ENCODE data around the gene LMO7. TPM values are rescaled to one million over a fixed set of nuclear protein-coding genes. Genes with fewer than 3 reads are reported as not detected.

The LMO7 gene
- total and polyA plus RNA-seq, 2 experiments from 2014 or later: 47.2 to 105 TPM

DNA sequence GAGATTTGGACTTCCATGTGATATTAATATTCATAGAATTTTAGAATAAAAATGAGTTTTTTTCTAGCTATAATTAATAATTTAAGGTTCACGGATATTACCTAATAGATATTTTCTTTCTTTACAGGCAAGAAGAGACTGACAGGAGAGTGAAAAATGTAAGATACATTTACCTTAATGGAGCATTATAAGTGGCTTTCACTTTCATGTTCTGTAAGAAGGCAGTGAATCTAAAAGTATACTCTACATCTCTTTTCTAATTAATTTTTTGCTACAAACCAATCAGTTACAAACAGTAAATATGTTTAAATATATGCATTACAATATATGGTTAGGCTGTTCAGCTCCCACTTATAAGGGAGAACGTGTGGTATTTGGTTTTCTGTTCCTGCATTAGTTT is 159.1 kb downstream of the LMO7 start:
- 92% methylated on average over 2 of the region's 2 CpGs for WGBS (ENCODE audit: low lambda C conversion rate, missing lambda C conversion rate)
- H3K9me2 ChIP-seq (replicated peaks; ENCODE audit: insufficient read depth): no peaks in the 10 kb centered on the region
- H3K4me1 ChIP-seq (ENCODE audit: insufficient read depth): peaks cover 18% of the 10 kb centered on the region
- H4K20me1 ChIP-seq (ENCODE audit: insufficient read depth, poor library complexity, severe bottlenecking): no peaks in the 10 kb centered on the region
- no peaks in the 10 kb centered on the region for H3K9me3 ChIP-seq (ENCODE audit: low read depth)
- DNase-seq (ENCODE audit: low spot score): no peak
- TF ChIP-seq EZH2 (IDR thresholded peaks at IDR 0.05; ENCODE audit: borderline replicate concordance) (no peak), EZH2phosphoT487 (IDR thresholded peaks at IDR 0.05; ENCODE audit: low read depth, severe bottlenecking, unreplicated experiment) (no peak)
- TF ChIP-seq, protein P1, sequence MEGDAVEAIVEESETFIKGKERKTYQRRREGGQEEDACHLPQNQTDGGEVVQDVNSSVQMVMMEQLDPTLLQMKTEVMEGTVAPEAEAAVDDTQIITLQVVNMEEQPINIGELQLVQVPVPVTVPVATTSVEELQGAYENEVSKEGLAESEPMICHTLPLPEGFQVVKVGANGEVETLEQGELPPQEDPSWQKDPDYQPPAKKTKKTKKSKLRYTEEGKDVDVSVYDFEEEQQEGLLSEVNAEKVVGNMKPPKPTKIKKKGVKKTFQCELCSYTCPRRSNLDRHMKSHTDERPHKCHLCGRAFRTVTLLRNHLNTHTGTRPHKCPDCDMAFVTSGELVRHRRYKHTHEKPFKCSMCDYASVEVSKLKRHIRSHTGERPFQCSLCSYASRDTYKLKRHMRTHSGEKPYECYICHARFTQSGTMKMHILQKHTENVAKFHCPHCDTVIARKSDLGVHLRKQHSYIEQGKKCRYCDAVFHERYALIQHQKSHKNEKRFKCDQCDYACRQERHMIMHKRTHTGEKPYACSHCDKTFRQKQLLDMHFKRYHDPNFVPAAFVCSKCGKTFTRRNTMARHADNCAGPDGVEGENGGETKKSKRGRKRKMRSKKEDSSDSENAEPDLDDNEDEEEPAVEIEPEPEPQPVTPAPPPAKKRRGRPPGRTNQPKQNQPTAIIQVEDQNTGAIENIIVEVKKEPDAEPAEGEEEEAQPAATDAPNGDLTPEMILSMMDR (IDR thresholded peaks at IDR 0.05; ENCODE audit: poor library complexity): no peak
- H2AFZ ChIP-seq: no peak overlapping the region
- no peak overlapping the region for H3K27ac ChIP-seq
- H3K79me2 ChIP-seq: peaks cover 63% of the 10 kb centered on the region
- no peaks in the 10 kb centered on the region for H3K27me3 ChIP-seq
- no peaks in the 10 kb centered on the region for H3K36me3 ChIP-seq (replicated peaks; ENCODE audit: insufficient read depth, low read depth)
- H3K4me3 ChIP-seq: no peak overlapping the region
- no peak overlapping the region for H3K4me2 ChIP-seq

DNA sequence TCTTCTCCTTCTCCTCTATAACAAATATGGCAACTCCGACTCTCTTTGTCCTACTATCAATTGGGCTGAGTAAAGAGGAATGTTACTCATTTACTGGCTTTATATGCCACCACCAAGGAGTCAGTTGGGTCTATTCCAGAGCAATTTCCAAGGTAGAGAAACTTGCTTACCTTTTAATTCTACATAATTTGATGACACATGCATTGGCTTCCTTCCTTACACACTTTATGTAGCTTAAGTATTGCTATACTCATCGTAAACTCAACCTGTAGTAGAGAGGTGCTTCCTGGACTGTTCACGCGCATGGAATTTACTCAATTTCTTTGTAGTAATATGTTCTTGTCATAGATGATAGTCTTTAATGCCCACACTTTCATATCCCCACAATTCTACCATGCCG is 160.7 kb downstream of the LMO7 start:
- Histone ChIP-seq H2AFZ (no peak overlapping the region), H3K27ac (no peak overlapping the region), H3K27me3 (no peaks in the 10 kb centered on the region), H3K4me2 (no peak overlapping the region), H3K4me3 (no peak overlapping the region), H4K20me1 (ENCODE audit: insufficient read depth, poor library complexity, severe bottlenecking) (no peaks in the 10 kb centered on the region), H3K36me3 (replicated peaks; ENCODE audit: insufficient read depth, low read depth) (no peaks in the 10 kb centered on the region), H3K4me1 (ENCODE audit: insufficient read depth) (peaks cover 15% of the 10 kb centered on the region), H3K9me2 (replicated peaks; ENCODE audit: insufficient read depth) (no peaks in the 10 kb centered on the region), H3K9me3 (ENCODE audit: low read depth) (no peaks in the 10 kb centered on the region), H3K79me2 (peaks cover 48% of the 10 kb centered on the region)
- DNase-seq (ENCODE audit: low spot score): no peak
- TF ChIP-seq, protein P1 (IDR thresholded peaks at IDR 0.05; ENCODE audit: poor library complexity): no peak
- TF ChIP-seq EZH2phosphoT487 (IDR thresholded peaks at IDR 0.05; ENCODE audit: low read depth, severe bottlenecking, unreplicated experiment) (no peak), EZH2 (IDR thresholded peaks at IDR 0.05; ENCODE audit: borderline replicate concordance) (no peak)
- 98% methylated on average over 5 of the region's 5 CpGs for WGBS (ENCODE audit: low lambda C conversion rate, missing lambda C conversion rate)

DNA sequence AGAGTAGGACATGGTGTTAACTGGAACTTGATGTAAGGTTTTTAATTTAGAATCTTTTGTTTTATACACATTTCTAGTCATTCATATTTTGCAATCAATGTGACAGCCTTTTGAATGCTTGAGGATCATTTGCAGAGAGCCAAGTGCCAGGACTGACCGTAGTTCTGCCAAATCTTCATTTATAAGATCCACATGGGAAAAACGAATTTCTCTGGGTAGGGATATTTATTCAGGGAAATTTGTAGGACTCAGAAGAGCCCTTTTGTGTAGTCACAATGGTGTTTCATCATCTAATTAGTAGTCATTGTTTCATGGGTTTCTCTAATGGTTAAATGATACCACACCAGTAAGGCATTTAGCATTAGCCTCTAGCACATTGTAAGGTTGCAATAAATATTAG is 161.1 kb downstream of the LMO7 start:
- no peak overlapping the region for H3K27ac ChIP-seq

More for the DNA sequence above, 161.1 kb downstream of the LMO7 start:
- Histone ChIP-seq H4K20me1 (ENCODE audit: insufficient read depth, poor library complexity, severe bottlenecking) (no peaks in the 10 kb centered on the region), H3K4me3 (no peak overlapping the region), H3K36me3 (replicated peaks; ENCODE audit: insufficient read depth, low read depth) (no peaks in the 10 kb centered on the region), H3K9me3 (ENCODE audit: low read depth) (no peaks in the 10 kb centered on the region), H2AFZ (no peak overlapping the region), H3K9me2 (replicated peaks; ENCODE audit: insufficient read depth) (no peaks in the 10 kb centered on the region), H3K4me1 (ENCODE audit: insufficient read depth) (peaks cover 11% of the 10 kb centered on the region), H3K79me2 (peaks cover 45% of the 10 kb centered on the region), H3K27me3 (no peaks in the 10 kb centered on the region), H3K4me2 (no peak overlapping the region)
- DNase-seq (ENCODE audit: low spot score): no peak
- 95% methylated on average over 2 of the region's 2 CpGs for WGBS (ENCODE audit: low lambda C conversion rate, missing lambda C conversion rate)
- TF ChIP-seq EZH2 (IDR thresholded peaks at IDR 0.05; ENCODE audit: borderline replicate concordance): no peak
- TF ChIP-seq EZH2phosphoT487 (IDR thresholded peaks at IDR 0.05; ENCODE audit: low read depth, severe bottlenecking, unreplicated experiment): no peak
- TF ChIP-seq, protein P1 (IDR thresholded peaks at IDR 0.05; ENCODE audit: poor library complexity): no peak
